Glomerular endothelial cell (primary cell): ENCODE measurements around the gene CERS6. TPM values are rescaled to one million over a fixed set of nuclear protein-coding genes. Genes with fewer than 3 reads are reported as not detected.
"Not testable (repeated sequence)": the region's sequence is repeated elsewhere in the genome, so short reads cannot be mapped to it uniquely, and the experiment has no call there.

Experiments used
- DNase-seq: peaks from one replicate; pipeline ENCODE4 v3.0.0-alpha.2; 2011; ENCODE audit warnings: low read depth, low spot score; ENCODE audit errors: extremely low read depth
- total RNA-seq: library from RNA; depleted of rRNA; stranded (reverse); fragments of >200 nt; gene quantifications from 2 replicates; pipeline ENCODE4 v1.2.3, GENCODE V29; 2015

CERS6 gene
- total RNA-seq, 1 donor from 2014 or later: 13.5 TPM

DNA sequence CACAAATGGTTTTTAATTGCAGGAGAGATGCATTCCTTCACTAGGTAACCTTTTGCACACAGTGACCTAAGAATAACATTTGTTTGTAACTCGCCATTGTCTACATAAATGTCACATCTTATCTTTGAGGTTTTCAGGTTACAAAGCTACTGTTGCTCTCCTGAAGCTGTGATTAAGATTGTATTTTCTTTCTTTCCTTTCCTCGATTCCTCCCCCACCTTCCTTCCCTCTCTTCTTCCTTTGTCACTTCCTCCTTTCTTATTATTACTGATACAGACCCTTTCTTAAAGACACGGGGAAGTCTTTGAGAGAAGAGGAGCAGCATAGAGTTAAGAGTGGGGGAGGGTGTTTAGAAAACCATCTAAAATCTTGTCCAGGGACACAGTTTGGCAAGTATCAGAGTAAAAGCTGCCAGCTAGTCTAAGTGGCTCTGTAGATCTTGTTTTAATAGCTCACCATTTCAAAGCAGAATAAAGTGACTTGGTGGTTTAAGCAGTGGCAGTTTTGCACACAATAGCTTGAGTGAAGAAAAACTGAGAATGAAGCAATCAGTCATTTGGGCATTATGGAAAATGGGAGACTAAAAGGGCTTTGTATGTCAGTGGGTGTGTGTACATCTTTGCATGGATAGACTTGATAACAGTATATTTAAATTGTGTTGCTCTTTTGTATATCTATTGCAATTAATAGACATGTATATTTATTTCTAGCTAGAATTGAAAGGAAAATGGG is 10.9 kb downstream of the CERS6 start:
- DNase-seq: no peak

DNA sequence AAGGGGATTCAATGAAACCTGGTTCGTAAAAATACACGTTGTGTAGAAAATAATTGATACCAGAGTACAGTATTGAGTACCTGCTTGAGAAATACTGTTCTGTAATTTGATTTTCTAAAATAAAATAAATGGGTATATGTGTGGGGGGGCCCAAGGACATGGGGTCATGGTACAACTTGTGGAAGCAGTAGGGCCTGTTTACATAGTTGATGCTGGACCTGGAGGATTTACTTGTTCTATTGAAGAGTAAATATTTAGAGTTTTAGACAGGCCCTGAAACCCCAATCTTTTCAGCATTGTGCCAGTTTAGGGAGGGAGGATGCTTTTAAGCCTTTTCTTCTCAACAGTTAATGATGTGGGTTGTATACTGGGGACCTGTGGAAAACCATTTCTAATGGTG is 11.7 kb downstream of the CERS6 start:
- DNase-seq: no peak

DNA sequence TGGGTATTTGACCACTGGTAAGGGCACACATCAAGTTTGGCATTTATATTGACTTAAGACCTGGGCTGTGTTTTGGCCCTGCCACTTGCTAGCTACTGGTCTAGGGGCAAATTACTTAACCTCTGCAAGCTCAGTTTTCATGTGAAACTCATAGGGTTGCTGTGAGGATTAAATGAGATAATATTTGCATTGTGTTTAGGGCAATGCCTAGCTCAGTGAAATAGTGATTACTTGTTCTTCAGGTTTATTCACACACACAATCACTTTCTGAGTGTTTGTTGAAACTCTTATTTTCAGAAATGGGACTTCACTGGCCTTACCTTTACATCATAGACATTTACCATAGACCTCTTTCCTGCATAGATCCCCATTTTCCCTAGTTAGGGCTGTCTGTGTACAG is 12.3 kb downstream of the CERS6 start:
- DNase-seq: no peak

DNA sequence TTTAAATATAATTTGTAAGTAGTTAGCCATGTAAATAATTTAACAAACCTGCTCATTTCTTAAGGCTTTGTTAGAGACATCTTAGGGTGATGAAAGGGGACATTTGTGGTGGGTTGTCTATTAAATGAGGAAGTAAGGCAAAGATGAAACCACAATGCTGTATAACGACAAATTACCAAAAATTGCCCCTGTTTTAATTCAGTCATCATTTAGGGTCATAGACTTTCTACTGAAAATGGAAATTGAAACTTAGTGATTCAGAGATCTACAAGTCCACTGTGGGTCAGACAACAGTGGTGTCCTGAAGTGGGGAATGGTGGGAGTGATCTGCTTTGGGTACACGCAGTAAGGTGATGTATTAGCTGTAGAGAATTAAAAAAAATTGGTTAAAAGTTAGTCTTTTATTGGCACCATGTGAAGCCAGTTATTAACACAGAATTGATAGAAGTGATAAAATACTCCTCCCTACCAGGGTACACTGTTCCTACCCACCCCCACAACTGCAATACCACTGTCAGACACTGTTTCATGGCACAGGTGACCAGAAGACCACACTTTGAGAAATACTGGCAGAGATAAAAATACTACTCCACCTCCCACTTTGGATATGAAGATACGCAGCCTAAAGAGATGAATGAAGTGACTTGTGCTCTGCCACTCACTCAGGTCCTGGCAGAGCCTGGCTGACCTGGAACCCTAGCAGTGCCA is 13.4 kb downstream of the CERS6 start:
- DNase-seq: no peak

DNA sequence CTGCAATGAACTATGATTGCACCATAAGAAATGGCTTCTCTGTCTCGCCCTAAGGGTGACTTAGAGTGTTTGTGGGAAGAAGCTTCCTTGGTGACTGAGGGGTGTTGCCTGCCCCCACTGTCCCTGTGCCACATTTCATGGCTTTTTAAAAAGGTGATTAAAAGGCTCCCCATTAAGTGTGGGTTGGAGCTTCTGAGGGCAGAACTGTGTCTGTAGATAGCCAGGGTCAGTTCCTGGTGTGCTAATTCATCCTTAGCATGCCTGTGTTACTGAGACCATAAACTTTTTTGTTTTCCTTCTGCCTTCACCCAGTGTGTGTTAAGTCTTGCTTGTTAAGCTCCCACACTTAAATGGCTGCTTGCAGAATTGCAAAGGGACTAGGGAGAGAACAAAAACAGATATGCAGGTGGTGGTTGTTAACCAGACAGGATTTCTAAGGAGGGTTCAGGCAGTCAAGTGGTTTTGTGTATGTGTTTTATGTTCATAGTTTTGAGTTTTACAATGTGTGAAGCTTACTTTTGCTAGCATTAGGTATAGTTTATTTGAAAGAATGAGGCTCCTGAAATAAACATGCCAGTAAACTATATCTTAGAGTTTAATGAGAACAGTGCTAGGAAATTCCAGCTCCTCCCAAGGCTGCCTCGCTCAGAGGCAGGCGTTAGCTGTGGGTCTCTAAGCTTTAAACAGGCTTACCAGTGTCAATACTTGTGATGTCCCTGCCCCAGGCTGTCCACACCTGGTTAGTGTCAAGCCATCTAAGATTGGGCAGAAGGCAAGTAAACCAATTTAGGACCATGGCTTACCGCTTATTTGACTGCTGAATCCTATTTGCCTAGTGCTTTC is 14.5 kb downstream of the CERS6 start:
- no peak for DNase-seq

DNA sequence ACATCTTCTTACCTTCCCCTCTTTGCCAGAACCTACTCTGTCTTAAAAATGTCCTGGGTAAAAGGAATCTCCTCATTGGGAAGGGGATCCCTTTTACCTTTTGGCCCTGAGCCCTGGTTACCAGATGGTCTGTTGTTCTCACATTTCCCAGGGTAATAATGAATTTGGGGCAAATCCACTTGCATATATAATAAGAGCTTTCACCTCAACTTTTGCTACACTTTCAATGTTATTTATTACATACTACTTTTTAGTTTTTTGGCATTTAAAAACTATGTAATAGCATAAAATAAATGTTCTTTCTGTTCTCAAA is 15.0 kb downstream of the CERS6 start:
- DNase-seq: no peak

DNA sequence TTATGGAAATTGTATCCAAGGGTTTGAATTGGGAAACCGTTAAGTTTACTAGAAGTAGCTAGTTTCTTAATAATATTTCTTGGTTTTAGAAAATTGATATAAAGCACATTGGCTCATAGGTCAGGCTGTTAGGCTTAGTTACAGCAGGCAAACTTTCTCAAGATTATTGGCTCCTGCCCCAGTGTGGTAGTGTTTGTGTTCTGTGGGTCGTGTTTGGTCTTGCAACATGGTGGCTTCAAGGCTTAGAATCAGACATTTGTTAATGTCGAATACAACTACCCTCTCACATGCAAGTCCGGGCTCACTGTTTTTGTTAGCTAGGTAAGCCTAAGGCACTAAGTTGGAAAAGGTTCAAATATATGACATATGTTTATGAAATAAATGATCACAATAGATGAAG is 19.6 kb downstream of the CERS6 start:
- DNase-seq: no peak

DNA sequence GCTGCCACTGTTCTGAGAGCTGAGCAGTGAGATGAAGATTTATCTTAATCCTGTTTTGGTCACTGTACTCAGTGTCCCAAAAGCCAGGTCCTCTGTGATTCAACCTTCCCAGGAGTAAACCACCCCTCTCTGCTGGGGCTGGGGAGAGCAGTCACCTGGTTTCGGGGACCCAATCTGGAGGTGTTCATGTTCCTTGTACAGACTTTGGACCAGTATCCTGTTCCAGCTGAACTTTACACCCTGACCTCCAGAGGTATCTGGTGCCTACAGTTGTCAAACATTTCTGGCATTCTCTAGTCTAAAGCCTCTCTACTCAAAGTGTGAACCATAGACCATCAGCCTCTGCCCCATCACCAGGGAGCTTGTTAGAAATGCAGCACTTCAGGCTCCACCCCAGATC is 22.1 kb downstream of the CERS6 start:
- DNase-seq: no peak

DNA sequence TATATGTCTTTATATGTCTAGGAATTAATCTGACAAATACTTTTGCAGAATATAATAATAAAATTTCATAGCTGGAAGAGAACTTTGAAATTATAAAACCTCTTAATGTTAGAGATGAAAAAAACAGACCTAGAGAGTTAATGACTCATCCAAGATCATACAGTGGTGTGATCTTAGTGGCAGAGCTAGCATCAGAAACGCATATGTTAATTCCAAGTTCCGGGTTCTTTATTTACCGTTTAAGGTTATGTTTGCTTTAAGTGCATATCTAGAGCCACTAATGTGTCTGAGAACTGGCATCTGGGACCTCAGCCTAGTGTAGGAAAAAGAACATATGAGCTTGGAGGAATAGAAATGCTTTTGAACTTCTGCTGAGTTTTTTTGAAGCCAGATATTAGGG is 24.3 kb downstream of the CERS6 start:
- DNase-seq: no peak

DNA sequence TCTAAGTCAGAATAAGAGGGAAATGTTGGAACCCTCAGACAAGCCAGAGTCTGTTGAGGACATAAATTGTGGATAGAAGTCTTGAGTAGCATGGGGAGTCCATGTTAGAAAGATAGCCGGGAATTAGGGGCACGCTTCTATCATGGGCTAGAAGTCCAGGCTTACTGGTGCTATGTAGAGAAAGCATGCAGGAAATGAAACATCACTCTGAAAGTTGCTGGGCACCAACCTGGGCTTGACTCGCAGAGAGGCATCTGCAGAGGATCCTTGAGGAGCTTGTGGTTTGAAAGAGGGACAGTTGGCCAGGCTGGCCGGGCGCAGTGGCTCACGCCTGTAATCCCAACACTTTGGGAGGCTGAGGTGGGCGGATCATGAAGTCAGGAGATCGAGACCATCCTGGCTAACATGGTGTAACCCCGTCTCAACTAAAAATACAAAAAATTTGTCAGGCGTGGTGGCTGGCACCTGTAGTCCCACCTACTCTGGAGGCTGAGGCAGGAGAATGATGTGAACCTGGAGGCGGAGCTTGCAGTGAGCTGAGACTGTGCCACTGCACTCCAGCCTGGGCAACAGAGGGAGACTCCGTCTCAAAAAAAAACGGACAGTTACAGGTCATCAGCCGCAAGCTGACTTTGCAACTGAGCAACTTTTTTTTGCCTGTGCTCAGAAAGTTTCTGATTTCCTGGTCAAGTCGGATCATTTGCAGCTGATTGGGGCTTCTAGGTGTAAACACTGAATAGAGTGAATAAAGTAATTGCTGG is 24.9 kb downstream of the CERS6 start:
- DNase-seq: no peak

DNA sequence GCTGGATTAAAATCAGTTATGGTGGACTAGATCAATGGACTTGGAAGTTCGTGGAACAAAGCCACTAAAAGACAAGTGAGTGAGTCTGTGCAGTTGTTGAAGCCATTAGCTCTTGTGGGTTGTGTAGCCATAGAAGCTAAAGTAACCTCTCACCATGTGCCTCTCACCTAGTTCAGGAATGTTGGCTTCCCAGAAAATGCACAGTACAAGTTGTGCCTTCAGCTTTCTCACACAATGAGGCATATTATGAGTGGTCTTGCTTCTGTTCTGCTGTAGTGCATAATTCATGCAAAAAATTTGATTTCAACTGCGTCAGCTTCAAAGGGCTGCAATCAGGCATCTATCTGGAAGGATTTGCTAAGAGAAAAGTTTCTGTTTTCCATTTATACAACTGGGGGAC is 26.2 kb downstream of the CERS6 start:
- no peak for DNase-seq

DNA sequence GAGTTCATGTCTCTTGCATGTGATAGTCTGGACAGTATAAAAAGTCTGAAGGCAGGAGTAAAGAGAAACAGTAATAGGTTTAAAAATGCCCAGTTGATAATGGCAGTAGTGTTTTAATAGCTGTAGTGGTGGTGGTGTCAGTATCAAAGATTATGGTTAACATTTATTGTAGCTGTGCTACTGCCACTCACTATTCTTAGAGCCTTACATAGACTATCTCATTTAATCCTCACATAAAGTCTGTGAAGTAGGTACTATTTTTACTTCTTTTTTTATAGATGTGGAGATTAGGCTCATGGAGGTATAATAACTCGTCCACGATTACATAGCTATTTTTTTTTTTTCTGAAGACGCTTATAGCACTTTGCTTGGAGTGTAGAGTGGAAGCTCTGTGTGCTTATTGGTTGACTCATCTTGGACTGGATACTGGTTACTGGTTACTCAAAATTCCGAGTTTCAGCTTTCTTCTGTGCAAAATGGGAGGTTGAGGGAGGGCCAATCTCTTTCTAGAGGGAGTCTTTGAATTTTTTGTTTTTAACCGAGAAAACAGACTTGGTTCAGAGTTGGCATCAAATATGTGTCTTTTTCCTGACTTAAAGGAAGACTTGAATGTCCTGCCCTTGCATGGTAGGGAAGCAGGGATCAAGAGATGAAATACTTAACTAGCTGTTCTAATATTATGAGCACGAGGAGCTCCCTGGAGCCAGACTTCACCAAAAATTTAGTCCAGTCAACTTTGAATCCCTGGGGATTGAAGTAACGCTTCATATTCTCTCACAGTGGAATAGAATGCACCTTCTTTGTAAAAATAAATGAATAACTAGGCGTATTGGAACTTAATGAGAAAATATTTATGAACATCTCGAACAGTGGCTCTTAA is 27.1 kb downstream of the CERS6 start:
- no peak for DNase-seq

DNA sequence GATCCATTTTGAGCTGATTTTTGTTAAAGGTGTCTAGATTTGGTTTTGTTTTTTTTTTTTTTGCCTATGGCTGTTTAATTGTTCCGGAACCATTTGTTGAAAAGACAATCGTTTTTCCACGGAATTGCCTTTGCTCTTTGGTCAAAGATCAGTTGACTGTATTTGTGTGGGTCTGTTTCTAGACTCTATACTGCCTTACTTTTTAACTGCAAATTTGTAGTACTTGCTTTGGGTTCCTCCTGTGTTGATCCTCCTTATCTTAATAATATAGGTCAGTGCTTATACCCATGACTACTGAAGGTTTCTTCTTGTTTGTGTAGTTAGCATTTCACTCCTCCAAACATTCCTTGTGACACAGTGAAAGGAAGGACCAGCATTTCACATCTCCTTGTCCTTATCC is 30.4 kb downstream of the CERS6 start:
- DNase-seq: no peak

DNA sequence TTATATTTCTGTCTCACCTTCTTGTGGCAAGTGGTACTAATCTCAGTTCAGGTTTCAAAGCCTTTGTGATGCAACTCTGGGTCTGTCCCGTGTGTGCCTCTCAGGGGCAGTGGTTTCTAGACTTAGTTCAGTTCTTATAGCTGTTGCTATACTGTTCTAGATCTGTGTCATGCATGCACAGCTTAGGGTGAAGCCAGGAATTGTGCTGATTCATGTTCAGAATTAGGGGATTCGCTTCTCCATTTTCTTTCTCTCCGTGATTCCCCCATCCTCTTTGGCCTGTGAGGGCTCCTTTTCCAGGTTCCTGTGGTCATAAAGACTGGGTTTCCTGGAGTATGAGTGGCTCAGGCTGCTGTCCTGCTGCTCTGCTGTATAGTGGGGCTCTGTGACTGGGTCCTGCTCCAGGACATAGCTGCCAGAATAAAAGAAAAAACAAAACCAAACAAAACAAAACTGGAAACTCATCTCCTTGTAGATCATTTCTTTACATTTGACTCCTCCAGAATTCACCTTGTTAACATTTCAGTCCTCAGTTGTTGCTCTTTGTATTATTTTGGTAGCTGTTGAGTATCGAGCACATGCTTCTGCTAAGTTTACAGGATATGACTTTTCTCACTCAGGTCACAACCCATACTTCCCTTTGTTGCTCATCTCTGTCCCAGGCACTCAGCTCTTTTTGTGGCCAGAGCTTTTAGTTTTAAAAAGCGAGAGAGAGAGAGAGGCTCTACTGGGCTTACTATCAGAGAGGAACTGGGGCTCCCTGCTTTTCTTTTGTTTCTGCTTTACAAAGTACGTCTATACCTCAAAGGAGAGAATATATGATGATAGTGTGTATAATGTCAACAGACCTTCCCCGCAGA is 34.2 kb downstream of the CERS6 start:
- DNase-seq: peak; percentile 10

DNA sequence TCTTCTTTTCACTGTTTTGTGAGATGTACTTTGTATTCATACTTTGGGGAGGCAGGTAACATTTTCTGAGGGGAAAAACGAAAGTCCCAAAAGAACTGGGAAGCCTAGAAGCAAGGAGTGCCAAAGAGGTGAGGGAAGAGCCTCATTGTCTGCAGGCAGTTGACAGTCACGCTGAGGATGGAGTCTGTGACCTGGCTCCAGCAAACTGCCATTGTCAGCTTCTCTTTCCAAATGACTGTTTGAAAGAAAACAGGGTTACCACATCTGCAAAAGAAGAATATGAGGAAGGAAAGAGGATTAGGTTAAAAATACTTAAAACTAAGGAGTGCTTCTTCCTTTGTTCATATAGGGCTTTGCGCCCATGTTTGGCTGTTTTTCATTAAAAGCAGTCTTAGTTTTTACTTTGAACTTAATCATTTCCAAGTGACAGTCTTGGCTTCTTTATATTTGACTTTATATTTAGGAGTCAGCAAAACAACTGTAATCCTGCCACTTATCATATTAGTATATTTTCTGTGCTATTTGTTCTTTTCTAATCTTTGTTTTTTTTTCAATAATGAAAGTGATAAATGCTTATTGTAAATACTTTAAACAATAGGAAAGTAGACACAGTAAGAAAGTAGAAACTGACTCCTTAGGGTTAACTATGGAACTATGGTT is 35.0 kb downstream of the CERS6 start:
- no peak for DNase-seq

DNA sequence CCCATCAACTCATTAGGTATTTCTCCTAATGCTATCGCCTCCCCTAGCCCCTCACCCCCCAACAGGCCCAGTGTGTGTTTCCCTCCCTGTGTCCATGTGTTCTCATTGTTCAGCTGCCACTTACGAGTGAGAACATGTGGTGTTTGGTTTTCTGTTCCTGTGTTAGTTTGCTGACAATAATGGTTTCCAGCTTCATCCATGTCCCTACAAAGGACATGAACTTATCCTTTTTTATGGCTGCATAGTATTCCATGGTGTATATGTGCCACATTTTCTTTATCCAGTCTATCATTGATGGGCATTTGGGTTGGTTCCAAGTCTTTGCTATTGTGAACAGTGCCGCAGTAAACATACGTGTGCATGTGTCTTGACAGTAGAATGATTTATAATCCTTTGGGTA is 35.7 kb downstream of the CERS6 start:
- not testable (repeated sequence) for DNase-seq

DNA sequence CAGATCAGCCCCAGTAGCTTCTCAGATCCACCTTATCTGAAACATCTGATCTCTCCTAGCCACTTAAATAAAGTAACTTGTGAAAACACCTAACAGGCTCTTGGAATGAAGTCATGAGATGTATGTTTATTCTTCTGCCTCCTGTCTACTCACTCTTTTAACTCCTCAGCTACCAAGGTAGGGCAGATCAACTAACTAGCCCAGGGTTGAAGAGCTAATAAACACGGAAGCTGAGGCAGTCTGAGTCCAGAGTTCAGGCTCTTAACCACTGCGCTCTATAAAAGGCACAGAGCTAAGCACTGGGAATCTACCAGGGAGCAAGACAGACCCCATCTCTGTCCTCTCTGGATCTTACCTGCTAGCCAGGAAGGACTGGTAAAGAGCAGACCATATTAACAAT is 37.1 kb downstream of the CERS6 start:
- DNase-seq: not testable (repeated sequence)

DNA sequence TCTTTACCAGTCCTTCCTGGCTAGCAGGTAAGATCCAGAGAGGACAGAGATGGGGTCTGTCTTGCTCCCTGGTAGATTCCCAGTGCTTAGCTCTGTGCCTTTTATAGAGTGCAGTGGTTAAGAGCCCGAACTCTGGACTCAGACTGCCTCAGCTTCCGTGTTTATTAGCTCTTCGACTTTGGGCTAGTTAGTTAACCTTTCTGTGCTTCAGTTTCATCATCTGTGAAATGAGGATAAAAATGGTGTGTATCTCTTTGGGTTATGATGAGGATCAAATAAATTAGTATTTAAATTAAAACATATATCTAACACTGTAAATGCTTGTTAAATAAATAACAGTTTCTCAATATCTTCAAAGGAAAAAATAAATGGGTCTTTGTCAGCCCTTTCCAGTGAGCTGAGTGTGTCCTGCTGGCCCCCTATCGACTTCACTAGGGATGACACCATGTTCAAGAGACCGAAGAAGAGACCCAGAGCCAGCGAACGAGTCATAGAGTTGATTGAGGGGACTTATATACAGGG is 38.2 kb downstream of the CERS6 start:
- no peak for DNase-seq
